Thoracic aorta (tissue), 2 donors: Measurements from ENCODE around the gene ATG3. TPM values are rescaled to one million over a fixed set of nuclear protein-coding genes. Genes with fewer than 3 reads are reported as not detected.
A peak's percentile ranks its signal among the peaks of the same experiment; 100 is the strongest.
"Not testable (repeated sequence)": the region's sequence is repeated elsewhere in the genome, so short reads cannot be mapped to it uniquely, and the experiment has no call there.

ENCODE experiments used
- ATAC-seq: fragments of 150-250 bp; one replicate; pipeline ENCODE4 v1.8.0; 2017; ENCODE audit warnings: low read depth; ENCODE audit not compliant: insufficient number of reproducible peaks, low FRiP score
- DNase-seq: peaks from one replicate; pipeline ENCODE4 v3.0.0-alpha.2; 2020; ENCODE audit warnings: low spot score
- H3K27ac ChIP-seq, 2 donors: fragments of 200-600 bp; sonication (generic); 1 replicate in 1 of 2; 2 replicates in 1 of 2; pipeline ENCODE4 v1.5.1; 2016; ENCODE audit warnings: mild to moderate bottlenecking in 2 of 2, moderate library complexity in 2 of 2
- H3K27me3 ChIP-seq: fragments of 200-600 bp; sonication (generic); replicated peaks from 2 replicates; pipeline ENCODE4 v1.6.0; 2016; ENCODE audit warnings: mild to moderate bottlenecking; ENCODE audit not compliant: insufficient read depth
- H3K36me3 ChIP-seq: fragments of 200-600 bp; sonication (generic); one replicate; pipeline ENCODE4 v1.5.1; 2016
- H3K4me1 ChIP-seq, 2 donors: fragments of 200-600 bp; sonication (generic); 1 replicate in 1 of 2; 2 replicates in 1 of 2; pipeline versions ENCODE4 v1.5.1 to v1.6.0; 2016; ENCODE audit warnings: low read depth in 2 of 2, mild to moderate bottlenecking in 1 of 2; ENCODE audit not compliant: control insufficient read depth in 1 of 2
- H3K4me3 ChIP-seq: fragments of 200-600 bp; sonication (generic); 2 replicates; pipeline ENCODE4 v1.5.1; 2016; ENCODE audit warnings: mild to moderate bottlenecking
- H3K9me3 ChIP-seq: fragments of 200-600 bp; sonication (generic); 2 replicates; pipeline ENCODE4 v1.5.1; 2016
- CTCF ChIP-seq: fragments of 200-600 bp; sonication (generic); IDR thresholded peaks from one replicate; pipeline ENCODE4 v1.5.1; 2019; ENCODE audit warnings: antibody characterized with exemption
- total RNA-seq, 2 donors: library from RNA; depleted of rRNA; stranded (reverse); fragments of >200 nt; gene quantifications; one replicate each; pipeline versions ENCODE4 v1.1.0 to v1.2.3, GENCODE V29; 2016

The ATG3 gene
- total RNA-seq, 2 donors from 2014 or later: 37.5 to 52.6 TPM

GRCh38 chr3:112564940-112565305 lies 3.2 kb upstream of the ATG3 start:
- peaks cover 10 to 26% of the 10 kb centered on the region in 2 donors for H3K4me1 ChIP-seq
- no peak overlapping the region for H3K4me3 ChIP-seq
- TF ChIP-seq CTCF: no peak
- no peak overlapping the region for H3K27ac ChIP-seq
- no peaks in the 10 kb centered on the region for H3K36me3 ChIP-seq
- no peaks in the 10 kb centered on the region for H3K27me3 ChIP-seq
- no peaks in the 10 kb centered on the region for H3K9me3 ChIP-seq
- DNase-seq (no peak), ATAC-seq (no peak)

GRCh38 chr3:112564247-112564939 lies 2.6 kb upstream of the ATG3 start:
- DNase-seq, H3K36me3 ChIP-seq, H3K27me3 ChIP-seq, H3K4me3 ChIP-seq, H3K27ac ChIP-seq, H3K9me3 ChIP-seq, ATAC-seq: not testable (repeated sequence)
- H3K4me1 ChIP-seq: peaks cover 16 to 31% of the 10 kb centered on the region in 2 donors

- H3K4me1 ChIP-seq: peaks cover 17 to 42% of the 10 kb centered on the region in 2 donors
- TF ChIP-seq CTCF: no peak
- no peak for DNase-seq
These were observed 353 bp downstream of the ATG3 start for GRCh38 chr3:112561484-112561733.

GRCh38 chr3:112560721-112561483 lies 860 bp downstream of the ATG3 start:
- H3K4me3 ChIP-seq: peak overlapping the region; percentile 96
- H3K27ac ChIP-seq: peak overlapping the region; percentile 91 to 96
- H3K9me3 ChIP-seq: no peaks in the 10 kb centered on the region
- H3K4me1 ChIP-seq: peaks cover 18 to 42% of the 10 kb centered on the region in 2 donors
- ATAC-seq (peak; percentile 26), DNase-seq (no peak)
- H3K27me3 ChIP-seq: no peaks in the 10 kb centered on the region
- H3K36me3 ChIP-seq: peaks cover 4% of the 10 kb centered on the region
- no peak for TF ChIP-seq CTCF

More at GRCh38 chr3:112561484-112561733, 353 bp downstream of the ATG3 start:
- Histone ChIP-seq H3K4me3 (peak overlapping the region; percentile 96), H3K36me3 (peaks cover 4% of the 10 kb centered on the region), H3K27me3 (no peaks in the 10 kb centered on the region), H3K9me3 (no peaks in the 10 kb centered on the region), H3K27ac (peak overlapping the region; percentile 91 to 96)
- ATAC-seq: peak; percentile 26

GRCh38 chr3:112560307-112560706 lies 1.5 kb downstream of the ATG3 start:
- no peak for TF ChIP-seq CTCF
- DNase-seq: no peak
- H3K36me3 ChIP-seq: peaks cover 4% of the 10 kb centered on the region
- H3K4me1 ChIP-seq: peaks cover 21 to 42% of the 10 kb centered on the region in 2 donors
- H3K27ac ChIP-seq: peak overlapping the region; percentile 91 to 96
- no peaks in the 10 kb centered on the region for H3K9me3 ChIP-seq
- no peaks in the 10 kb centered on the region for H3K27me3 ChIP-seq
- no peak for ATAC-seq
- H3K4me3 ChIP-seq: peak overlapping the region; percentile 96
